Measurements from ENCODE around the gene GALNTL6.

DNA sequence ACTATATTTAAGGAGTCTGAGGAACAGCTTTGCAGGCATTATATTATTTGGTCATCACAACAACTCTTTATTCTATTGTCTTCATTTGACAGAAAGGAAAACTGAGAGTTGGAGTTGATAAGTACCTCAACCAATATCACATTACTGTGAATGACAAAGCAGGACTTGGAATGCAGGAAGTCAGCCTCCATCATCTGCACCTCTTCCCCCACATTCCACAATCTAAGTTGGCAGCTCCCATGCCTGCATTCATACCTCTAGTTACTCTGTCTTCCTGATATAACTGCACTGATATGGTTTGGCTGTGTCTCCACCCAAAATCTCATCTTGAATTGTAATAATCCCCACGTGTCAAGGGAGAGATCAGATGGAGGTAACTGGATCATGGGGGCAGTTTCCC, 356.7 kb downstream of the GALNTL6 start:
- TF ChIP-seq, protein P1, sequence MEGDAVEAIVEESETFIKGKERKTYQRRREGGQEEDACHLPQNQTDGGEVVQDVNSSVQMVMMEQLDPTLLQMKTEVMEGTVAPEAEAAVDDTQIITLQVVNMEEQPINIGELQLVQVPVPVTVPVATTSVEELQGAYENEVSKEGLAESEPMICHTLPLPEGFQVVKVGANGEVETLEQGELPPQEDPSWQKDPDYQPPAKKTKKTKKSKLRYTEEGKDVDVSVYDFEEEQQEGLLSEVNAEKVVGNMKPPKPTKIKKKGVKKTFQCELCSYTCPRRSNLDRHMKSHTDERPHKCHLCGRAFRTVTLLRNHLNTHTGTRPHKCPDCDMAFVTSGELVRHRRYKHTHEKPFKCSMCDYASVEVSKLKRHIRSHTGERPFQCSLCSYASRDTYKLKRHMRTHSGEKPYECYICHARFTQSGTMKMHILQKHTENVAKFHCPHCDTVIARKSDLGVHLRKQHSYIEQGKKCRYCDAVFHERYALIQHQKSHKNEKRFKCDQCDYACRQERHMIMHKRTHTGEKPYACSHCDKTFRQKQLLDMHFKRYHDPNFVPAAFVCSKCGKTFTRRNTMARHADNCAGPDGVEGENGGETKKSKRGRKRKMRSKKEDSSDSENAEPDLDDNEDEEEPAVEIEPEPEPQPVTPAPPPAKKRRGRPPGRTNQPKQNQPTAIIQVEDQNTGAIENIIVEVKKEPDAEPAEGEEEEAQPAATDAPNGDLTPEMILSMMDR (IDR thresholded peaks at IDR 0.05), result no peak
- no peak for TF ChIP-seq POLR2A (IDR thresholded peaks at IDR 0.05)
- no peak for TF ChIP-seq EP300 (IDR thresholded peaks at IDR 0.05)

Measured in stomach (tissue), 4 donors.